Type B pancreatic cell (in vitro differentiated cells): ENCODE results near the gene PSMB3. TPM values are rescaled to one million over a fixed set of nuclear protein-coding genes. Genes with fewer than 3 reads are reported as not detected.

Experiments used
- DNase-seq: peaks from one replicate; pipeline ENCODE4 v3.0.0; 2021; ENCODE audit warnings: mixed read lengths; ENCODE audit not compliant: unreplicated experiment; ENCODE audit errors: extremely low spot score
- H3K27ac Mint-ChIP-seq: 2 replicates; pipeline ENCODE4 v1.8.0; 2021; ENCODE audit warnings: mild to moderate bottlenecking, mixed read lengths
- H3K27me3 Mint-ChIP-seq: 2 replicates; pipeline ENCODE4 v1.8.0; 2021; ENCODE audit warnings: mixed read lengths
- H3K36me3 Mint-ChIP-seq: 2 replicates; pipeline ENCODE4 v1.8.0; 2021; ENCODE audit warnings: mixed read lengths
- H3K4me1 Mint-ChIP-seq: one replicate; pipeline ENCODE4 v1.8.0; 2021; ENCODE audit warnings: mixed read lengths; ENCODE audit not compliant: unreplicated experiment
- H3K4me3 Mint-ChIP-seq: 2 replicates; pipeline ENCODE4 v1.8.0; 2021; ENCODE audit warnings: mild to moderate bottlenecking, mixed read lengths
- H3K9me3 Mint-ChIP-seq: 2 replicates; pipeline ENCODE4 v1.8.0; 2021; ENCODE audit warnings: mixed read lengths
- CTCF ChIP-seq: fragments of 200-600 bp; sonication (generic); conservative IDR thresholded peaks from 2 replicates; pipeline ENCODE4 v1.5.0; 2021; ENCODE audit warnings: antibody characterized with exemption, mild to moderate bottlenecking
- total RNA-seq: library from RNA; stranded (reverse); gene quantifications from 2 replicates; pipeline ENCODE4 v1.2.1, GENCODE V29; 2021; ENCODE audit warnings: low replicate concordance

PSMB3 gene
- total RNA-seq, 1 donor from 2014 or later, result 149 TPM

- H3K27ac Mint-ChIP-seq, result no peak overlapping the region
- DNase-seq, result no peak
- H3K27me3 Mint-ChIP-seq, result peaks cover 3% of the 10 kb centered on the region
- H3K4me1 Mint-ChIP-seq, result peaks cover 27% of the 10 kb centered on the region
- no peaks in the 10 kb centered on the region for H3K9me3 Mint-ChIP-seq
- no peak overlapping the region for H3K4me3 Mint-ChIP-seq
- peaks cover 4% of the 10 kb centered on the region for H3K36me3 Mint-ChIP-seq
- TF ChIP-seq CTCF, result peak; percentile 93
Observed at GRCh38 chr17:38735161-38735997, 17.2 kb upstream of the PSMB3 start.

- no peak for DNase-seq
- no peak for TF ChIP-seq CTCF
- Mint-ChIP-seq H3K36me3 (peaks cover 4% of the 10 kb centered on the region), H3K27ac (no peak overlapping the region), H3K4me1 (peaks cover 31% of the 10 kb centered on the region), H3K4me3 (no peak overlapping the region), H3K27me3 (no peaks in the 10 kb centered on the region), H3K9me3 (no peaks in the 10 kb centered on the region)
Observed at GRCh38 chr17:38738007-38738662, 14.4 kb upstream of the PSMB3 start.

- Mint-ChIP-seq H3K27ac (no peak overlapping the region), H3K4me1 (peaks cover 32% of the 10 kb centered on the region), H3K36me3 (peaks cover 4% of the 10 kb centered on the region), H3K4me3 (no peak overlapping the region), H3K9me3 (no peaks in the 10 kb centered on the region), H3K27me3 (no peaks in the 10 kb centered on the region)
- no peak for TF ChIP-seq CTCF
- DNase-seq, result no peak
Observed at GRCh38 chr17:38738686-38739085, 13.9 kb upstream of the PSMB3 start.

- peaks cover 36% of the 10 kb centered on the region for H3K4me1 Mint-ChIP-seq
- no peaks in the 10 kb centered on the region for H3K27me3 Mint-ChIP-seq
Observed at GRCh38 chr17:38739305-38739704, 13.2 kb upstream of the PSMB3 start.

GRCh38 chr17:38740044-38740443 is 12.5 kb upstream of the PSMB3 start:
- Mint-ChIP-seq H3K36me3 (peaks cover 4% of the 10 kb centered on the region), H3K4me3 (no peak overlapping the region), H3K4me1 (peaks cover 37% of the 10 kb centered on the region), H3K9me3 (no peaks in the 10 kb centered on the region), H3K27ac (no peak overlapping the region), H3K27me3 (no peaks in the 10 kb centered on the region)
- TF ChIP-seq CTCF, result no peak
- no peak for DNase-seq

More at GRCh38 chr17:38739305-38739704, 13.2 kb upstream of the PSMB3 start:
- DNase-seq, result no peak
- Mint-ChIP-seq H3K9me3 (no peaks in the 10 kb centered on the region), H3K27ac (no peak overlapping the region), H3K36me3 (peaks cover 4% of the 10 kb centered on the region), H3K4me3 (no peak overlapping the region)
- TF ChIP-seq CTCF, result no peak
